Astrocyte (in vitro differentiated cells and primary cell): Measurements from ENCODE around the gene AQP6. TPM values are rescaled to one million over a fixed set of nuclear protein-coding genes. Genes with fewer than 3 reads are reported as not detected.

Source experiments
- DNase-seq: peaks from one replicate; pipeline ENCODE4 v3.0.0-alpha.2; 2010; ENCODE audit warnings: low read depth
- FAIRE-seq: peaks from 2 replicates; lab custom pipeline; 2011; peaks lifted over from hg19 to GRCh38; lab: Jason Lieb, UNC
- H2AFZ ChIP-seq: 2 replicates; pipeline ENCODE4 v1.6.0; 2012; ENCODE audit warnings: low read depth, low read length, inconsistent platforms
- H3K27ac ChIP-seq: 2 replicates; pipeline ENCODE4 v1.5.1; 2011; ENCODE audit warnings: low read depth, low read length, inconsistent platforms
- H3K27me3 ChIP-seq: 2 replicates; pipeline ENCODE4 v1.6.0; 2011; ENCODE audit warnings: low read length, inconsistent platforms; ENCODE audit not compliant: insufficient read depth
- H3K36me3 ChIP-seq: 2 replicates; pipeline ENCODE4 v1.5.1; 2011; ENCODE audit warnings: low read length, inconsistent platforms; ENCODE audit not compliant: insufficient read depth
- H3K4me1 ChIP-seq: 2 replicates; pipeline ENCODE4 v1.5.1; 2011; ENCODE audit warnings: low read length, inconsistent platforms; ENCODE audit not compliant: insufficient read depth
- H3K4me2 ChIP-seq: 2 replicates; pipeline ENCODE4 v1.6.0; 2012; ENCODE audit warnings: low read length, inconsistent platforms
- H3K4me3 ChIP-seq: 2 replicates; pipeline ENCODE4 v1.5.1; 2011; ENCODE audit warnings: low read depth, mild to moderate bottlenecking, low read length, inconsistent platforms; ENCODE audit not compliant: insufficient read depth
- H3K79me2 ChIP-seq: 2 replicates; pipeline ENCODE4 v1.6.0; 2012; ENCODE audit warnings: mild to moderate bottlenecking, low read length, inconsistent platforms; ENCODE audit not compliant: insufficient read depth
- H3K9ac ChIP-seq: 2 replicates; pipeline ENCODE4 v1.6.0; 2012; ENCODE audit warnings: mild to moderate bottlenecking, low read length, inconsistent platforms
- H3K9me3 ChIP-seq: 2 replicates; pipeline ENCODE4 v1.5.1; 2012; ENCODE audit warnings: low read depth, mild to moderate bottlenecking, low read length, inconsistent platforms; ENCODE audit not compliant: insufficient read depth
- H4K20me1 ChIP-seq: 2 replicates; pipeline ENCODE4 v1.6.0; 2012; ENCODE audit warnings: low read length, inconsistent platforms; ENCODE audit not compliant: insufficient read depth
- H3K27ac Mint-ChIP-seq: one replicate; pipeline ENCODE4 v1.8.0; 2021; ENCODE audit warnings: mild to moderate bottlenecking, mixed read lengths; ENCODE audit not compliant: unreplicated experiment
- H3K27me3 Mint-ChIP-seq: one replicate; pipeline ENCODE4 v1.8.0; 2021; ENCODE audit warnings: low read depth, mixed read lengths; ENCODE audit not compliant: unreplicated experiment
- H3K36me3 Mint-ChIP-seq: one replicate; pipeline ENCODE4 v1.8.0; 2021; ENCODE audit warnings: low read depth, mixed read lengths; ENCODE audit not compliant: unreplicated experiment
- H3K4me1 Mint-ChIP-seq: one replicate; pipeline ENCODE4 v1.8.0; 2021; ENCODE audit warnings: low read depth, mixed read lengths; ENCODE audit not compliant: unreplicated experiment
- H3K4me3 Mint-ChIP-seq: one replicate; pipeline ENCODE4 v1.8.0; 2021; ENCODE audit warnings: mild to moderate bottlenecking, moderate library complexity, mixed read lengths; ENCODE audit not compliant: unreplicated experiment
- H3K9me3 Mint-ChIP-seq: one replicate; pipeline ENCODE4 v1.8.0; 2021; ENCODE audit warnings: mild to moderate bottlenecking, mixed read lengths; ENCODE audit not compliant: unreplicated experiment
- EZH2 ChIP-seq: IDR thresholded peaks from 2 replicates; pipeline ENCODE4 v1.6.1; 2012; ENCODE audit warnings: mild to moderate bottlenecking, low read length, inconsistent platforms; ENCODE audit not compliant: insufficient read depth
- total RNA-seq: library from RNA; stranded (reverse); gene quantifications from 2 replicates; pipeline ENCODE4 v1.2.1, GENCODE V29; 2021
- TF ChIP-seq, protein P1 (sequence below): IDR thresholded peaks from 2 replicates; pipeline ENCODE4 v1.5.1; 2011; ENCODE audit warnings: low read depth, mild to moderate bottlenecking, inconsistent platforms, low read length, moderate library complexity; ENCODE audit not compliant: insufficient read depth

The AQP6 gene
- total RNA-seq, 1 donor from 2014 or later: not detected

DNA sequence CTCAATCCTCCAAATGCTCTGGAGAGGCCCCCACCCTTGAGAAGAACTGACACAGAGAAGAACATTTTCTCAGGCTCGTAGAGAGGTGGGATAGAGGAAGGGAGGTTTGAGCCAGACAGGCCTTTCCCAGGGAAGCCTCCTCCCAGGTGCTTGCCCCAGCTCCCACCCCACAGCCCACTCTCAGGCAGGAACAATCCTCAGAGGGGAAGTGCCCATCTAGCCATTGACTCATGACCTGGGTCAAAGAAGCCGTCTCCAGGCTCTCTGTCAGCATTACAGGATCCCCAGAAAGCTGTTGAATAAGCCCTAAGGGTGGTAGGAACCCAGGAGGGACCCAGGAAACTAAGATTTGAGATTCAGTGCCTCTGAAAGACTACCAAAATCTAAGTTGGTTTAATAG is 3.8 kb downstream of the AQP6 start:
- no peak for FAIRE-seq

DNA sequence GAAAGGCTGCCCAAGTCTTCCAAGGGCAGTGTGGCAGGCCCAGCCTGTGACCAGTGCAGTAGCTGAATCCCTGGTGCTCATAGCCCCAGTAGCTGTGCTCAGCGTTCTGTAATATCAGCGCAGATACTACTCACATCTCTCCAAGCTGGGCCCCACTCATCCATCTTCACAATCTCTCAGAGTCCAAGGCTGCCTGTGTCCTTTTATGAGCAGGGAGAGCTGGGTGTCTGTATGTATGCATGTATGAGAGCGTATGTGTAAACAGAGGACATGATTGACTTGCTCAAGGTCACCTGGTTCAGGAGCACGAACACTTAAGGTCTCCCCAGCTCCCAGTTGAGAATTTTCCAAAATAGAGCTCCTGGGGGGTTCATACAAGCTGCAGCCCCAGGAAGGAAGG is 5.4 kb downstream of the AQP6 start:
- no peak overlapping the region for H3K27ac ChIP-seq

More for the DNA sequence above, 3.8 kb downstream of the AQP6 start:
- no peak for DNase-seq
- H2AFZ ChIP-seq: no peak overlapping the region
- H3K27ac Mint-ChIP-seq: no peak overlapping the region
- H3K4me3 ChIP-seq: no peak overlapping the region
- no peaks in the 10 kb centered on the region for H3K4me1 ChIP-seq
- no peak overlapping the region for H3K9ac ChIP-seq
- no peak for TF ChIP-seq EZH2
- TF ChIP-seq, protein P1, sequence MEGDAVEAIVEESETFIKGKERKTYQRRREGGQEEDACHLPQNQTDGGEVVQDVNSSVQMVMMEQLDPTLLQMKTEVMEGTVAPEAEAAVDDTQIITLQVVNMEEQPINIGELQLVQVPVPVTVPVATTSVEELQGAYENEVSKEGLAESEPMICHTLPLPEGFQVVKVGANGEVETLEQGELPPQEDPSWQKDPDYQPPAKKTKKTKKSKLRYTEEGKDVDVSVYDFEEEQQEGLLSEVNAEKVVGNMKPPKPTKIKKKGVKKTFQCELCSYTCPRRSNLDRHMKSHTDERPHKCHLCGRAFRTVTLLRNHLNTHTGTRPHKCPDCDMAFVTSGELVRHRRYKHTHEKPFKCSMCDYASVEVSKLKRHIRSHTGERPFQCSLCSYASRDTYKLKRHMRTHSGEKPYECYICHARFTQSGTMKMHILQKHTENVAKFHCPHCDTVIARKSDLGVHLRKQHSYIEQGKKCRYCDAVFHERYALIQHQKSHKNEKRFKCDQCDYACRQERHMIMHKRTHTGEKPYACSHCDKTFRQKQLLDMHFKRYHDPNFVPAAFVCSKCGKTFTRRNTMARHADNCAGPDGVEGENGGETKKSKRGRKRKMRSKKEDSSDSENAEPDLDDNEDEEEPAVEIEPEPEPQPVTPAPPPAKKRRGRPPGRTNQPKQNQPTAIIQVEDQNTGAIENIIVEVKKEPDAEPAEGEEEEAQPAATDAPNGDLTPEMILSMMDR: no peak
- H3K9me3 ChIP-seq: no peaks in the 10 kb centered on the region
- H3K27me3 Mint-ChIP-seq: peaks cover 23% of the 10 kb centered on the region
- no peak overlapping the region for H3K4me3 Mint-ChIP-seq
- H3K4me2 ChIP-seq: no peak overlapping the region
- no peaks in the 10 kb centered on the region for H4K20me1 ChIP-seq
- no peak overlapping the region for H3K27ac ChIP-seq
- no peaks in the 10 kb centered on the region for H3K9me3 Mint-ChIP-seq
- H3K4me1 Mint-ChIP-seq: peaks cover 11% of the 10 kb centered on the region
- H3K79me2 ChIP-seq: no peaks in the 10 kb centered on the region
- peaks cover 2% of the 10 kb centered on the region for H3K27me3 ChIP-seq
- H3K36me3 ChIP-seq: no peaks in the 10 kb centered on the region
- H3K36me3 Mint-ChIP-seq: no peaks in the 10 kb centered on the region

DNA sequence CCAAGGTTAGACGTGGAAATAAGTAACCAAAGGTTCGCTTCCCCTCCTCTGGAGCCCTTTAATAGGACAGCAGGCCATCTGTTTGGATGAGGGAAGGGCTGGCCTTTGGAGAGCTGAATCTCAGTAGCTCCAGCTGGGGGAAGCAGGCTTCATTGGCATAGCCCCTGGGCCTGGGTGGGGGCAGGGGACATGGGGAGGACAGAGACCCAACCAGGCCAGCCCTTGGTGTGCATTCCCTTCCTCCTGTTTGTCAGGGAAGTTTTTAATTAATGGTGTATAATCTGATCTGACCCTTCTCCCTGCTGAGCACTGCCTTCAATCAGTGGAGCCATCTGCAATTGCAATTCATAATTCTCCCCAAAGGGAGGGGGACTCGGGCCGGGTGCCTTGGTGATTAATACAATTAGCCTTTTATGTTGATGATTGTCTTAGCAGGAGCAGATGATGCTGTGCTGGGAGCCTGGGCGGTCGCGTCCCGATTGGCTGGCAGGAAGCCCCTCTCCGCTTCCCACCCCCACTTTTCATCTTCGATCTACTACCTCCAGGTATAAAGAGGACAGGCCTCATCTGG is 6.4 kb downstream of the AQP6 start:
- Histone ChIP-seq H3K4me2 (no peak overlapping the region), H3K4me3 (no peak overlapping the region), H3K9me3 (no peaks in the 10 kb centered on the region), H3K79me2 (no peaks in the 10 kb centered on the region), H3K4me1 (peaks cover 6% of the 10 kb centered on the region), H3K9ac (no peak overlapping the region), H4K20me1 (no peaks in the 10 kb centered on the region), H3K27ac (no peak overlapping the region), H3K36me3 (no peaks in the 10 kb centered on the region), H3K27me3 (no peaks in the 10 kb centered on the region), H2AFZ (no peak overlapping the region)
- Mint-ChIP-seq H3K27me3 (peaks cover 13% of the 10 kb centered on the region), H3K27ac (no peak overlapping the region), H3K9me3 (no peaks in the 10 kb centered on the region), H3K36me3 (no peaks in the 10 kb centered on the region), H3K4me1 (peaks cover 15% of the 10 kb centered on the region), H3K4me3 (no peak overlapping the region)
- DNase-seq (no peak), FAIRE-seq (no peak)
- no peak for TF ChIP-seq EZH2
- TF ChIP-seq, protein P1: no peak

More for the DNA sequence above, 5.4 kb downstream of the AQP6 start:
- H3K4me3 Mint-ChIP-seq: no peak overlapping the region
- no peaks in the 10 kb centered on the region for H4K20me1 ChIP-seq
- TF ChIP-seq, protein P1: no peak
- no peak for TF ChIP-seq EZH2
- peaks cover 10% of the 10 kb centered on the region for H3K4me1 Mint-ChIP-seq
- no peak overlapping the region for H2AFZ ChIP-seq
- no peak overlapping the region for H3K4me2 ChIP-seq
- no peaks in the 10 kb centered on the region for H3K4me1 ChIP-seq
- no peaks in the 10 kb centered on the region for H3K27me3 ChIP-seq
- no peaks in the 10 kb centered on the region for H3K9me3 Mint-ChIP-seq
- FAIRE-seq: no peak
- no peak overlapping the region for H3K27ac Mint-ChIP-seq
- H3K9me3 ChIP-seq: no peaks in the 10 kb centered on the region
- peaks cover 16% of the 10 kb centered on the region for H3K27me3 Mint-ChIP-seq
- no peak for DNase-seq
- H3K36me3 ChIP-seq: no peaks in the 10 kb centered on the region
- no peaks in the 10 kb centered on the region for H3K79me2 ChIP-seq
- no peak overlapping the region for H3K4me3 ChIP-seq
- no peak overlapping the region for H3K9ac ChIP-seq
- no peaks in the 10 kb centered on the region for H3K36me3 Mint-ChIP-seq
